WERI-Rb-1 (cell line): ENCODE data around the gene KLHL2.

Experiments
- DNase-seq: peaks from one replicate; pipeline ENCODE4 v3.0.0-alpha.2; 2020
- H3K27ac ChIP-seq: fragments of 250-450 bp; sonication (Bioruptor Pico); 2 replicates; pipeline ENCODE4 v1.5.1; 2020; ENCODE audit warnings: mild to moderate bottlenecking, moderate library complexity
- H3K27me3 ChIP-seq: fragments of 250-450 bp; sonication (Bioruptor Pico); 2 replicates; pipeline ENCODE4 v1.5.1; 2021; ENCODE audit warnings: mild to moderate bottlenecking, low read depth, moderate library complexity; ENCODE audit not compliant: insufficient read depth, severe bottlenecking
- H3K36me3 ChIP-seq: fragments of 250-450 bp; sonication (Bioruptor Pico); 2 replicates; pipeline ENCODE4 v1.5.1; 2020; ENCODE audit warnings: mild to moderate bottlenecking, moderate library complexity
- H3K4me3 ChIP-seq: 2 replicates; pipeline ENCODE4 v1.5.1; 2011; ENCODE audit warnings: low read depth, mild to moderate bottlenecking, control low read depth, low read length
- H3K9me3 ChIP-seq: fragments of 250-450 bp; sonication (Bioruptor Pico); 2 replicates; pipeline ENCODE4 v1.5.1; 2021; ENCODE audit warnings: mild to moderate bottlenecking, moderate library complexity; ENCODE audit not compliant: severe bottlenecking
- TF ChIP-seq, protein P1 (sequence below): IDR thresholded peaks from 2 replicates; pipeline ENCODE4 v1.5.1; 2011; ENCODE audit warnings: low read depth, mild to moderate bottlenecking, control low read depth, inconsistent platforms, low read length

Gene KLHL2

DNA sequence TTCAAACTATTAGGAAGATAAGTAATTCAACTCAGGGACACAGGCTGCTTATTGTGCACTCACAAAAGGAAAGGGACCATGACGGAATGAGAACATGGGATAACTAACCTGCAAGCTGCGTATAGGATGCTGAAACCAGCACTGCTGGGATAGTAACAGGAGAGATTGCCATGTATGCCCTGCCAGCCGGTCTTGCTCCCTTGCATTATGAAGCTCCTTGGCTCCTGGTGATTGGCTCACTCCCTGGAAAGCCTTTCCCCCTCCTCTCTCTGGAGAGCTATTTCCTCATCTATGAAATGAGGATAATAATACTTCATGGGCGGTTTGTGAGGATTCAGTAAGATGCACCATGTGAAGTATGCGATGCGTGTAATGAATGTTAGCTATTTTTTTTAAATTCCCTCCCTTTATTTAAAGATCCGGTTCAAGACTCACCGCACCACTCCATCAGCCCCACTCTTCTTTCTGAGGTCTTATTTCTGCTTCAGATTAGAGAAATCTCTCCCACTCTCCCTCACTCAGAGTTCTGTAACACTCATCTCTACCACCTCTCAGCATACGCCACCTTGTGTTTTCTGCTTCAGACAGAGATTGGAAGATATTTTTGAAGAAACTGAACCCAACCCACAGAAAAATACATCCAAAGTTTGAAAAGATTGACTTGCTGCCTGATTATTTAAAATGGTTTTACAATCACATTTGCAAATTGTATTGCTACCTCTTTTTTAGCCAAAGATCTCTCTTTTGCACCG, 138.5 kb downstream of the KLHL2 start:
- DNase-seq, result no peak
- Histone ChIP-seq H3K36me3 (peaks cover 22% of the 10 kb centered on the region), H3K4me3 (no peak overlapping the region), H3K9me3 (no peaks in the 10 kb centered on the region), H3K27ac (no peak overlapping the region), H3K27me3 (no peaks in the 10 kb centered on the region)
- TF ChIP-seq, protein P1, sequence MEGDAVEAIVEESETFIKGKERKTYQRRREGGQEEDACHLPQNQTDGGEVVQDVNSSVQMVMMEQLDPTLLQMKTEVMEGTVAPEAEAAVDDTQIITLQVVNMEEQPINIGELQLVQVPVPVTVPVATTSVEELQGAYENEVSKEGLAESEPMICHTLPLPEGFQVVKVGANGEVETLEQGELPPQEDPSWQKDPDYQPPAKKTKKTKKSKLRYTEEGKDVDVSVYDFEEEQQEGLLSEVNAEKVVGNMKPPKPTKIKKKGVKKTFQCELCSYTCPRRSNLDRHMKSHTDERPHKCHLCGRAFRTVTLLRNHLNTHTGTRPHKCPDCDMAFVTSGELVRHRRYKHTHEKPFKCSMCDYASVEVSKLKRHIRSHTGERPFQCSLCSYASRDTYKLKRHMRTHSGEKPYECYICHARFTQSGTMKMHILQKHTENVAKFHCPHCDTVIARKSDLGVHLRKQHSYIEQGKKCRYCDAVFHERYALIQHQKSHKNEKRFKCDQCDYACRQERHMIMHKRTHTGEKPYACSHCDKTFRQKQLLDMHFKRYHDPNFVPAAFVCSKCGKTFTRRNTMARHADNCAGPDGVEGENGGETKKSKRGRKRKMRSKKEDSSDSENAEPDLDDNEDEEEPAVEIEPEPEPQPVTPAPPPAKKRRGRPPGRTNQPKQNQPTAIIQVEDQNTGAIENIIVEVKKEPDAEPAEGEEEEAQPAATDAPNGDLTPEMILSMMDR, result no peak

DNA sequence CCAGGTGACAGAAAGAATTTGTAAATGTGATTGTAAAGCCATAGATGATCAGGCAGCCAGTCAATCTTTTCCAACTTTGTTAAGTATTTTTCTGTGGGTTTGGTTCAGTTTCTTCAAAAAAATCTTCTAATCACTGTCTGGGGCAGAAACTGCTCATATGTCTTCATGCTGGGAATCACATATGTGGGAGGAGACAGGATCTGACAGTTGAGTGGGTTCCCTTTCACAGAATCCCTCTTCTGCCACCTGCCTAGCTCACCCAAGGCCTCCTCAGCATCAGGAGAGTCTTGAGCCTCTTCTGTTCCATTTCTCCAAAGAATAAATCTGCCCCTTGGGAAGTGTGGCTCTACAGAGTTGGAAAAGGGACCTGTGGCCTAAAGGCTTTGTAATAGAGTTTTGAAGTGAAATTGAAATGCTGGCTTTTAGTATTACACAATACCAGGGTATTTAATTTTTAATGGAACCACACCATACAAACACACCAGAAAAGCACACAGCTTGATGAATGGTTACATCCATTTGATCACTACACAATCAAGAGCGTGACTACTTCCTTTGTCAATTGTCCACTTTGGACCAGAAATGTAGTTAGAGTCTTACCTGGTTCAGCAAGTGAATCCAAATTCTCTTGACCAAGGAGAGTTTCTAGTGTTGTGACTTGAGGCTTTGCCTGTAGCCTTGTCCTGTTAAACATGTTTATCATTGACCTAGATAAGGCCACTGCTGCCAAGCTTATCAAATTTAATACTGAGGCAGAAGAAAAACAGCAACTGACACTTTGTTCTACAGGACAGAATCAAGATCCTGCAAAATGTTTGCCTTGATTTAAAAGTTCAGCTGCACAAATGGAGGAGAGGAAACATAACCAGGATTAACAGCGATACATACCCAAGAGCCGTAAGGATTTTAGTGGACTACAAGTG, 140.5 kb downstream of the KLHL2 start:
- no peak overlapping the region for H3K27ac ChIP-seq
- no peak overlapping the region for H3K4me3 ChIP-seq
- TF ChIP-seq, protein P1, result no peak
- H3K27me3 ChIP-seq, result no peaks in the 10 kb centered on the region
- no peaks in the 10 kb centered on the region for H3K9me3 ChIP-seq
- DNase-seq, result no peak
- H3K36me3 ChIP-seq, result peaks cover 5% of the 10 kb centered on the region; the same call in 1 of the 2 replicates

DNA sequence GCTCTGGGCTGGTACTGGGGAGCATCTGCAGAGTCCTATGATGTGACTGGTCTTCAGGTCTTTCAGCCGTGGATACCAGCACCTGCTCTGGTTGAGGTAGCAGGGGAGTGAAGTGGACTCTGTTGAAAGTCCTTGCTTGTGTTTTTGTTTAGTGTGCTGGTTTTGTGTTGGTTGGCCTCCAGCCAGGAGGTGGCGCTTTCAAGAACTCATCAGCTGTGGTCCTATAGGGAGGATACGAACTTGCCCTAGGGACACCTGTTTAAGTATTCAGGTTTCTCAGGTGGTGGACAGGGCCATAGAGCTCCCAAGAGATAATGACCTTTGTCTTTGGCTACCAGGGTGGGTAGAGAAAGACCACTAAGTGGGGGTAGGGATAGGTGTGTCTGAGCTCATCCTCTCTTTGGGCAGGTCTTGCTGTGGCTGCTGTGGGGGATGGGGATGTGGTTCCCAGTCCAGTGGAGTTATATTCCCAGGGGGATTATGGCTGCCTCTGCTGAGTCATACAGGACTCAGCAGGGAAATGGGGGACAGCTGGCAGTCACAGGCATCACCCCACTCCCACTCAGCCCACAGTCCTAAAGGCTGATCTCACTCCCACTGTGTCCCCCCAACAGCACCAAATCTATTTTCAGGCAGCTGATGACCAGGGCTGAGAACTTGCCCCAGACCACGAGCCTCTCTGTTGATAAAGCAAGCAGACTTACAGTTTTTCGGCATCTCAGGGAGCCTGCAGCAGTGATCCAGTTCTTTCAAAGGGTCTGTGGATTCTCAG, 144.2 kb downstream of the KLHL2 start:
- Histone ChIP-seq H3K27me3 (no peaks in the 10 kb centered on the region), H3K36me3 (no peaks in the 10 kb centered on the region), H3K27ac (no peak overlapping the region), H3K4me3 (no peak overlapping the region), H3K9me3 (peaks cover 6% of the 10 kb centered on the region)
- DNase-seq, result no peak
- TF ChIP-seq, protein P1, result peak; percentile 23; the same call in 1 of the 2 replicates

DNA sequence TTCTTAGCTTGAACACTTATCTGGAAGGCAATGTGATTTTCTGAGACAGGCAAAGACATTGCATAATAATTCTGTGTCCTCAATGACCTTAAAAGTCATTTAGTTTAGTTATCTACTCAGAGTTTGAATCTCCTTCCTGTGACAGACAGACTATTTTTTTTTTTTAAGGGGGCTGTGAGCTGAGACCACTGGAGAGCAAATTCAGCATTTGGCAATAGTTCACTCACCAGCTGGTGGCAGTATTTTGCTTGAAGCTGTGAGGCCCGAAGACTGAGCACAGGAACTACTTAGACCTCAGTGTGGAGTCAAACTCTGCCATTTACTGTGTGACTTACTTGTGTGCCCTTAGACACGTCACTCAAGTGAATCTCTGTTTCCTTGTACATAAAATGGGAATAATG, 148.5 kb downstream of the KLHL2 start:
- H3K36me3 ChIP-seq, result no peaks in the 10 kb centered on the region
- no peaks in the 10 kb centered on the region for H3K27me3 ChIP-seq
- no peak overlapping the region for H3K4me3 ChIP-seq
- H3K9me3 ChIP-seq, result peaks cover 6% of the 10 kb centered on the region
- DNase-seq, result no peak
- TF ChIP-seq, protein P1, result no peak
- H3K27ac ChIP-seq, result no peak overlapping the region

DNA sequence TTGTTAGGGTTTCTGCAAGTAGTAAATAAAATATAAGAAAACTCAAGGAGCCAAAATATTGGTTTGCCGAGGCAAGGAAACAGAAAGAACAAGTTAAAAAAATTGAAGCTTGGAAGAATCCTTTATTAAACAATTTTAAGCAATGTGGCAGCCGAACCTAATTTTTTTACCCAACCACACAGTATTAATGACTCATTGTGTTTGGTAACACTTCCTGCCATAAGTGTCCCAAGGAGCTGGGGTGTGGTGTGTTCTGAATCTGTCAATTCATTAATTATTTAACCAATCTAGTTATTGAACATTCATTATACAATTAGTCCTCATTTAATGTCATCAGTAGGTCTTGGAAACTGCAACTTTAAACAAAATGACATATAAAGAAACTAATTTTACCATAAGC, 152.1 kb downstream of the KLHL2 start:
- H3K9me3 ChIP-seq, result no peaks in the 10 kb centered on the region
- H3K36me3 ChIP-seq, result no peaks in the 10 kb centered on the region
- H3K27me3 ChIP-seq, result no peaks in the 10 kb centered on the region
- no peak overlapping the region for H3K4me3 ChIP-seq
- DNase-seq, result no peak
- no peak overlapping the region for H3K27ac ChIP-seq
- TF ChIP-seq, protein P1, result no peak
